ENCODE data around the gene GRIN2B. TPM values are rescaled to one million over a fixed set of nuclear protein-coding genes. Genes with fewer than 3 reads are reported as not detected.
A peak's percentile ranks its signal among the peaks of the same experiment; 100 is the strongest.

GRIN2B gene
- total RNA-seq, 1 donor from 2014 or later = 2.6 TPM

GRCh38 chr12:13957576-13957975 is 23.8 kb downstream of the GRIN2B start:
- no peak for DNase-seq (ENCODE audit: low spot score)

DNA sequence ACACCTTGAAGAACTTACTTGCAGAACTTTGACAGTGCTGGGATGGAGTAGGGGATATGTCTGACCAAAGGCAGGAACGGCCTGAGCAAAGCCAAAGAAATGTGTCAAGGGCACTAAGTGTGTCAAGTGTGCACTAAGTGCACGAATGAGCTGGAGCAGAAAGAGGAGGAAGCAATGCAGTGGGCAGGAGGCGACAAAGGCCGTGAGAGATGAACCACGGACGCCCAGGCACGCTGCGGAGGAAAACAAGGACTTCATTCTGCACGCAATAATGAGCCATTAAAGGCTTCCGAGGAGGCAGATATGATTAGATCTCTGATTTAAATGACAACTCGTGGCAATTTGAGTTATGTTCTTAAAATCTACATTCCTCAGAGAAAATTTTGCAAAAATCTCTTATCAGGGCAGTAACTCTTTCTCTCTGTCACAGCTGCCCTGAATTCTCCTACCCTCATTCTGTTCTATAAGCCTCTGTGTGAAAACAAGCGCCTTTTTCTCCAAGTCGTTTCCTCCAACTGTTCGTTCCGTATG is 25.3 kb downstream of the GRIN2B start:
- no peak for DNase-seq (ENCODE audit: low spot score)

- no peak for DNase-seq (ENCODE audit: low spot score)
Observed at GRCh38 chr12:13952096-13952495, 29.3 kb downstream of the GRIN2B start.

DNA sequence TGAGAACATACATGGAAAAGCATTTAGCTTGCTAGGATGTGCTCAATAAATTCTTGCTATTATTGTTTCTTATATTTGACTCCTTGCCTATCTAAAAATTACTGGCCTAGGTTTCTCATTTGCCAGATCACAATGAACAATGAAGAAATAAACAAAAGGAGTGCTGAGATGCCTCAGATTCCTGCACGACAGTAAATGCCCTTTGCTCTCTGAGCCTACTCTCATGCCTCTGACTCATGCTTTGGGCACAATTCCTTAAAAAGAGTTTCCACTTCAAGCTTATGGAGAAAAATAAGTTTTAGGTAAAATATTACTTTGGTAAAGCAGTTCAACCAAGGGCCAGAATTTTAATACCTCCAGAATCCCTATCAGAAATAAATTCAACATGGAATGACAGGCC is 30.9 kb downstream of the GRIN2B start:
- peak; percentile 26 for DNase-seq (ENCODE audit: low spot score)

DNA sequence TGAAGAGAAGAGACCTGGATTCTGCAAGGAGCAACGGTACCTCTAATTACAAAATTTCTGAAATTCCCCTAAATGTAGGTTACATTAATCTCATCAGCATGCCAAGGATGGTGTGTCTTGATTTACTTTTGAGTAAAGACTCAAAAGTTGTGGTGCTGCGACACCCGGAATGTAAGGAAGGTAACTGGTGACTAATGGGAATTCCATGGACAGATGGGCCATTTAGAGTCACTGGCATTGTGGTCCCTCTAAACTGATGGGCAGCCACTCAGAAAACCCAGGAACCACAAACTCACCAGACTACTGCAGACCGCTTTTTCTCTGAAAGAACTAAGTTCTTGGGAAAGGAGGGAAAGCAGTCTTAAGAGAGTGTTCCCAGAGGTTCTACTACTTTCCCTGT is 32.8 kb downstream of the GRIN2B start:
- DNase-seq (ENCODE audit: low spot score) = no peak

DNA sequence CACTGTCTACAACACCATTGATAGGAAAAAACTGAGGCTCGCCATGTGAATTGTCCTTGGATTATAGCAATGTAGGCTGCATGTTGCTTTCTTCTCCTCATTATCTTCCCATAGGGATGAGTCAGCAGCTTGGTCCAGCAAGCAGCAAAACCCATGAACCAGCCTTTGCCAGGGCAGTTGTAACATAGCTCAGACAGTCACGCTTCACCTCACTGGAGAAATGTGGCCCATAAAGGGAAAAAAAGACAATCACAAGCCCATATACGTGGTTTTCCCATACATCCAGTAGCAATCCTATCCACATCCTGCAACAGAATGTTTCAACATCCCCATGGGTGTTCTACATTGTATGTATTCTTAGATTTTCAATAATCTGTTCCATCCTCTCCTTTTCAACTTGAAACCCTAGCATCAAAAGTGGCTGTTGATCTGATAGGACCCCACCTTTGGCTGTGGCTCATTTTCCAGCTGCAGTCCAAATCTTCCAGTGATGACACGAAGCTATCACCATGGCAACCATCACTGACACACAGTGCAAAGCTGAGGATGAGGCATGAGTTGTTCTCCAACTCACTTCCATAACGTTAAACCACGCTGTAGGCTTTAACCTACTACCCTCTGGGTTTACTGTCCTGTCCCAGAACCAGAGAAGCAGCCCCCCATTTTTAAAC is 34.0 kb downstream of the GRIN2B start:
- no peak for DNase-seq (ENCODE audit: low spot score)

DNA sequence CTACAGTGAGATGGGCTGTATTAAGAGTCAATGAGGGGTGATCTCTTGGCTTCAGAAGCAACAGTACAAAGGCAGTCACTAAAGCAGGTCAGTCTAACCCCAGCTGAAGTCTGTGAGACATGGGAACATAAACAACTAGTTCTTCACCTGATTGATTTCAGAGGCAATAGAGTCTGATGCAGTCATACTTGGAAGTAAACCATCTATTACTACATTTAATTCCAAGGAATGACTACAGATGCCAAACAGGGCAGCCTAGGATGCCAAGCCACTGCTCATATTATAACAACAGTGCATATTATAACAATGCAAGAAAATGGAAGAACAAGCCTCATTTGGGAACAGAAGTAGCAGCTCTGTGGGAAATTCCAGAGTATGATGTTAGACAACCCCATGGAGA is 35.8 kb downstream of the GRIN2B start:
- DNase-seq (ENCODE audit: low spot score) = no peak

DNA sequence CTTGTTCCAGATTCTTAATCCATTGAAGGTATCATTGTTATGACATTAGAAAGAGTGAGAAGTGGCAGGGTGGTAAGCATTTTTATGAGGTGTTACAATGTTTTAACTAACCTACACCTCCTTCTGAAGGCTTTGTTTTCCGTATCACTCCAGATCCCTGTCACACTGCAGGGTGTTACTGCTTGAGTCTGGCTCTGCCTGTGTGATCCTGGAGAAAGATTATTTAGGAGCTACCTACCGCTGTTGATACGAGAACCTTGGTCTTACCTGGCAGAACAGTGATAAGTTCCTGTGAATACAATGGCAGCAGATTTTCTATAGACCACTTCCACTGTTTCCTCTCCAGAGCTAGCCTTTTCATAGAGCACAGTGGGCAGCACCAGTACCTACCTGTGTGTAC is 36.2 kb downstream of the GRIN2B start:
- DNase-seq (ENCODE audit: low spot score) = no peak

DNA sequence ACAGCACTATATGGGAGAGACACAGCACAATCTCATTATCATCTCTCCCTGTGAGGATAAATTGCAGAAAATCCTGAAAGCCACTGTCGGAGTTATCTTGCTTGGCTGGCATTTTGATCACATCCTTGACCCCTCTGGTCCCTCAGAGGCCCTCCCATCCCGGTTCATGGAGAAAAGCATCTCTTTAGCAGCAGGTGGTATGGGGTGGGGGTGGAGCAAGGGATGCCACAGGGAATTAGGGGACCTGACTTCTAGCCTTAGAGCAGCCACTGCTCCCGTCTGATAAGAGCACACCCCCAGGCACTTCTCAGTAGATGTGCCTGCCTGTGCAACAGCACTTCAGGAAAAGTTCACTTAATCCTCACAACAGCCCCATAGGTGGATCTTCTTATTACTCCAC is 38.6 kb downstream of the GRIN2B start:
- no peak for DNase-seq (ENCODE audit: low spot score)

DNA sequence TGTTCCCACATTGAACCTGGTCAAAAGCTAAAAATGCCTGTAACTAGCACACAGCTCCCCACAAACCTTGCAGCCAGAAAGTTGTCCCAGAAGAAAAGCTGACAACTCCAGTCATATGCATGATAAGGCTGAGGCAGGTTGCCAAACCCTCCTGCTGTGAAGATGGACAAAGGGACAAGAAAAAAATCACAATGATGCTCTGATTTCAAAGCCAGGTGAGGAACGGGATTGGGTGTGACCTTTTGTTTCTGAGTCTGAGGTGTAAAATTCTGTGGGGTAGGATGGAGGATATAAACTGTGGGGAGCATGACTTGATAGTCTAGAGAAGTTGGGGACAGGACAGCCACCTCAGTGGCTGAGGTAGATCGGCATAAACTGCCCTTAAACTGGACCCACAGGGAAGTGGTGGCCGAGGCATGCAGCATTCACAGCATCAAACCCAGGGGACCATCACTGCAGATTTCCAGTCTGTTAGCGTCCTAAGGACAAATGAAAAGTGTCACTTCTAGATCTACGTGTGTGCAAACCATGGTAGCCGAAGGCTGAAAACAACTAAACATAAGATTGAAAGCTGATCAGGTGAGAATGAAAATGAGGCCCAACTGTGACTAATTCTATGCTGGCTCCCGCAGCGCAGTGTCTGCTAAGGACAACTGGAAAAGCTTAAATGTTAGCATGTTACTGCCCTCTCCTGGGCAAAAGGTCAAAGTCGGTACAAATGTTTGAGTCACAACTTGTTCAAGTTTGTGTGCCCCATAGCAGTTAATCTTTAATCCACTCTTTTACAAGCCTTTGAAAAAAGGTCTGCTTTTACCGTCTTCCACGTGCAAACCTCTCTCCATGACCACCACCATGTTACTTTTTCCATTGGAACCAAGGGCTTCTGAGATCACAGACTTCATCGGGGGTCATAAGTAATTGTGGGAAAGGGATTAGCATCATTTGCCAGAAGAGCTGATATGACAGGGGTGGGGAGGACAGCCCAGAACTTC is 39.8 kb downstream of the GRIN2B start:
- peak; percentile 69 for DNase-seq (ENCODE audit: low spot score)

- no peak for DNase-seq (ENCODE audit: low spot score)
Observed at GRCh38 chr12:13940335-13940865, 41.0 kb downstream of the GRIN2B start.

DNA sequence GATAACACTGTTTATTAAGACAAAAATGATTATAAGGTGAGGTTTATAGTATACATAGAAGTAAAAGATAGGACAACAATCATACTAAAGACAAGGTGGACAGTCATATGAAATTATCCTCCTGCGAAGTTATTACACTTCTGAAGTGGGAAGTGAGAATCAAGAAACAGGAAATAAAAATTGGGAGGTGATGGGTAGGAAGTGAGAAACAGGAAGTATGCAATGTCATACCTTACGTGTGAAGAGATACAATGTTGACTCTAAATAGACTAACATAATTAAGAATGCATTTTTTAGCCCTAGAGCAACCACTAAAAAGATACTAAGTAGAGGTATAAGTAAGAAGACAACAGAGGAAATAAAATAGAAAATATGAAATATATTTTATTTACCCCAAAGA is 43.7 kb downstream of the GRIN2B start:
- DNase-seq (ENCODE audit: low spot score) = no peak

DNA sequence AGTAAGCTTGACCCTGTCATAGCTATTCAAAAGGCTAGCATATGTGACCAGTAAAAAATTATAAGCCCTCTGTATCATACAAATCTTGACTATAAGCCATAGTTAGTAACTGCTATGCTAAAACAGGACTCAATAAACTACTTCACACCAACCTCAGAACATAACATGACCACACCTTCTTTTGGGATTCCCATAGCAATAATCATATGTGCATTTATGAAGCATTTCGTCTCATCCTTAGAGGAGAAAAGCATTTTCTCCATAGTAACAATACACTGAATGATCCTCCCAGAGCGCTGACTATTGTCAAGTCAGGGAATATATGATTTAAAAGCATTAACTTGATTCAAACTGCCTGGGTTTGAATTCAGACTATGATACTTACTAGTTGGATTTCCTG is 46.2 kb downstream of the GRIN2B start:
- no peak for DNase-seq (ENCODE audit: low spot score)

All from umbilical cord (tissue), 2 donors.